Smooth muscle cell (in vitro differentiated cells): ENCODE results near the gene CNNM4. TPM values are rescaled to one million over a fixed set of nuclear protein-coding genes. Genes with fewer than 3 reads are reported as not detected.

Source experiments
- DNase-seq: peaks from one replicate; lab custom pipeline; 2025; ENCODE audit not compliant: unreplicated experiment; lab: John Stamatoyannopoulos, UW
- H2AFZ ChIP-seq: fragments of 200-600 bp; sonication (generic); 2 replicates; pipeline ENCODE4 v1.6.0; 2016; ENCODE audit warnings: antibody characterized with exemption, low read depth, mild to moderate bottlenecking
- H3F3A ChIP-seq: fragments of 200-600 bp; sonication (generic); 2 replicates; pipeline ENCODE4 v1.6.0; 2017; ENCODE audit warnings: antibody characterized with exemption, low read depth
- H3K27ac ChIP-seq: fragments of 200-600 bp; sonication (generic); 2 replicates; pipeline ENCODE4 v1.5.1; 2016; ENCODE audit warnings: low read depth, mild to moderate bottlenecking
- H3K27me3 ChIP-seq: fragments of 200-600 bp; sonication (generic); 2 replicates; pipeline ENCODE4 v1.6.1; 2016; ENCODE audit warnings: low read depth, mild to moderate bottlenecking
- H3K36me3 ChIP-seq: fragments of 200-600 bp; sonication (generic); 2 replicates; pipeline ENCODE4 v1.5.1; 2016; ENCODE audit warnings: low read depth
- H3K4me1 ChIP-seq: fragments of 200-600 bp; sonication (generic); 2 replicates; pipeline ENCODE4 v1.5.1; 2016; ENCODE audit warnings: low read depth
- H3K4me2 ChIP-seq: fragments of 200-600 bp; sonication (generic); 2 replicates; pipeline ENCODE4 v1.6.0; 2016; ENCODE audit warnings: mild to moderate bottlenecking
- H3K4me3 ChIP-seq: fragments of 200-600 bp; sonication (generic); 2 replicates; pipeline ENCODE4 v1.5.1; 2016; ENCODE audit warnings: mild to moderate bottlenecking
- H3K79me2 ChIP-seq: fragments of 200-600 bp; sonication (generic); 2 replicates; pipeline ENCODE4 v1.6.0; 2016; ENCODE audit warnings: low read depth, mild to moderate bottlenecking
- H3K9ac ChIP-seq: fragments of 200-600 bp; sonication (generic); 2 replicates; pipeline ENCODE4 v1.6.0; 2016; ENCODE audit warnings: low read depth
- H3K9me3 ChIP-seq: fragments of 200-600 bp; sonication (generic); replicated peaks from 2 replicates; pipeline ENCODE4 v1.5.1; 2016; ENCODE audit warnings: low read depth
- H4K20me1 ChIP-seq: fragments of 200-600 bp; sonication (generic); 2 replicates; pipeline ENCODE4 v1.6.0; 2016; ENCODE audit warnings: low read depth
- WGBS: methylation state at CpG from one replicate; pipeline ENCODE4 v1.1.7; 2016; ENCODE audit warnings: low lambda C conversion rate; 5-methylcytosine and 5-hydroxymethylcytosine counted together
- polyA plus RNA-seq: library from polyadenylated mRNA; unstranded; fragments of >200 nt; fragmentation: Nextera tagmentation; extraction: Ambion mirVana; gene quantifications from 2 replicates; pipeline ENCODE4 v1.2.1, GENCODE V29; 2016
- total RNA-seq: library from RNA; depleted of rRNA; stranded (reverse); fragments of >200 nt; gene quantifications from 2 replicates; pipeline ENCODE4 v1.2.3, GENCODE V29; 2014
- TF ChIP-seq, protein P1 (sequence below): fragments of 200-600 bp; sonication (generic); IDR thresholded peaks from 2 replicates; pipeline ENCODE4 v1.5.1; 2017; ENCODE audit warnings: borderline replicate concordance, mild to moderate bottlenecking, antibody characterized with exemption; ENCODE audit not compliant: insufficient read depth, poor library complexity, severe bottlenecking

Gene CNNM4
- total and polyA plus RNA-seq, 2 experiments from 2014 or later: 7.2 to 10.1 TPM

DNA sequence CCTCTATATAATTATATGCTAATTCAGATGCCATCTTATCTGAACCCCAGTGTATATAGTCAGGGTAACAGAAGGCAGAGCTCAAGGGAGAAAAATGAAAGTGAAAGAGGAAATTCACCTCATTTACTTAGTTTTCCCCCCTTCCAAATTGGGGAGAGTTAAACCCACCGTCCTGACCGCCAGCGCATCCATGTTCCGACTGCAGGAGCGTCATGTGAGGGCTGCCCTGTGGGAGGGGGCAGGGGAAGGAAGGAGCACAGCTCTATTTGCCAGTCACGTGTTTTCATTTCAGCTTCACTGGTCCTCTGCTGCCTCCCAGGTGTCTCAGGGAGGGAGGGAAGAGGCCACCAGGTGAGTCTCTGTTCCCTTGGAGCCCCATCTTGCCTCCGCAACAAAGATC is 13.2 kb downstream of the CNNM4 start:
- Histone ChIP-seq H4K20me1 (peaks cover 12% of the 10 kb centered on the region), H3K9ac (no peak overlapping the region), H3K79me2 (peaks cover 3% of the 10 kb centered on the region), H3F3A (no peaks in the 10 kb centered on the region), H3K4me1 (no peaks in the 10 kb centered on the region), H3K27ac (no peak overlapping the region), H3K4me3 (no peak overlapping the region), H2AFZ (no peak overlapping the region), H3K9me3 (no peaks in the 10 kb centered on the region), H3K36me3 (no peaks in the 10 kb centered on the region), H3K4me2 (no peak overlapping the region), H3K27me3 (no peaks in the 10 kb centered on the region)
- no peak for DNase-seq
- 89% methylated on average over 7 of the region's 7 CpGs for WGBS
- TF ChIP-seq, protein P1, sequence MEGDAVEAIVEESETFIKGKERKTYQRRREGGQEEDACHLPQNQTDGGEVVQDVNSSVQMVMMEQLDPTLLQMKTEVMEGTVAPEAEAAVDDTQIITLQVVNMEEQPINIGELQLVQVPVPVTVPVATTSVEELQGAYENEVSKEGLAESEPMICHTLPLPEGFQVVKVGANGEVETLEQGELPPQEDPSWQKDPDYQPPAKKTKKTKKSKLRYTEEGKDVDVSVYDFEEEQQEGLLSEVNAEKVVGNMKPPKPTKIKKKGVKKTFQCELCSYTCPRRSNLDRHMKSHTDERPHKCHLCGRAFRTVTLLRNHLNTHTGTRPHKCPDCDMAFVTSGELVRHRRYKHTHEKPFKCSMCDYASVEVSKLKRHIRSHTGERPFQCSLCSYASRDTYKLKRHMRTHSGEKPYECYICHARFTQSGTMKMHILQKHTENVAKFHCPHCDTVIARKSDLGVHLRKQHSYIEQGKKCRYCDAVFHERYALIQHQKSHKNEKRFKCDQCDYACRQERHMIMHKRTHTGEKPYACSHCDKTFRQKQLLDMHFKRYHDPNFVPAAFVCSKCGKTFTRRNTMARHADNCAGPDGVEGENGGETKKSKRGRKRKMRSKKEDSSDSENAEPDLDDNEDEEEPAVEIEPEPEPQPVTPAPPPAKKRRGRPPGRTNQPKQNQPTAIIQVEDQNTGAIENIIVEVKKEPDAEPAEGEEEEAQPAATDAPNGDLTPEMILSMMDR: no peak

DNA sequence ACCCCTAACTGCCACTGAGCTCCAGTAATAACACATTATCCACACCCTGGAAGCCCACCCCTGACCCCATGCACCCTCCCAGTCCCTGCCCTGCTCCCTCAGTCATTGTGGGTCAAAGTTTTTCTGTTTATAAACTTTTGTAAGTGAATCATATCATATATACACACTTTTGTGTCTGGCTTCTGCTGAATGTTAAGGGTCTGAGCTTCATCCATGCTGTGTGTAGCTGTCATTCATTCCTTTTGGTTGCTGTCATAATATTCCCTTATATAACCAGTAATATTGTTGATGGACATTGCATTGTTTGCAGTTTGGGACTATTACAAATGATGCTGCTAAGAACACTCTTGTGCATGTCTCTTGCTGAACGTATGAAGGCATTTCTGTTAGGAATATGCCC is 14.5 kb downstream of the CNNM4 start:
- H3K9me3 ChIP-seq: no peaks in the 10 kb centered on the region

DNA sequence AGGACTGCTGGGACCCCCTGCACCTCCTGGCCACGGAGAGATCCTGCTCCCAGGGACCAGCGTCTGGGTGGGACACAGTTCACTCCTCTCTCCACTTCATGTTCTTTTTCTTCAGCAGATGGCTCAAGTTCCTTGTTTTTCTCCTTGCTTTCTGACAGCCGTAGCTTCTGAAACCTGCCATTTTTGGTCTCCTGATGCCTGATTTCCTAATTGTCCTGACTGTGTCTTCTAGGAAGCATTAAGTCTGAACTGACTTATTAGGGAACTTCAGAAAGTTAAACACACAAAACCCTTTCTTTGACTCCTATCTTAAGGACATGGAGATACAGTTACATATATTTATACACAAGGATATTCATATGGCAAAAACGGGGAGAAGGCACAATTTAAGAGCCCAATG is 22.7 kb downstream of the CNNM4 start:
- 93% methylated on average over 4 of the region's 4 CpGs for WGBS
- Histone ChIP-seq H3K9ac (no peak overlapping the region), H3K9me3 (no peaks in the 10 kb centered on the region), H3F3A (peaks cover 4% of the 10 kb centered on the region), H3K27ac (no peak overlapping the region), H3K36me3 (no peaks in the 10 kb centered on the region), H4K20me1 (peaks cover 21% of the 10 kb centered on the region), H3K4me1 (peaks cover 7% of the 10 kb centered on the region), H3K27me3 (no peaks in the 10 kb centered on the region), H3K4me3 (no peak overlapping the region), H3K79me2 (no peaks in the 10 kb centered on the region), H3K4me2 (no peak overlapping the region), H2AFZ (no peak overlapping the region)
- no peak for DNase-seq
- TF ChIP-seq, protein P1: no peak

More for the DNA sequence above, 14.5 kb downstream of the CNNM4 start:
- H2AFZ ChIP-seq: no peak overlapping the region
- H3K27me3 ChIP-seq: no peaks in the 10 kb centered on the region
- TF ChIP-seq, protein P1: no peak
- no peak overlapping the region for H3K9ac ChIP-seq
- no peaks in the 10 kb centered on the region for H3F3A ChIP-seq
- no peak overlapping the region for H3K27ac ChIP-seq
- DNase-seq: no peak
- H3K4me1 ChIP-seq: no peaks in the 10 kb centered on the region
- 52% methylated on average over 1 of the region's 1 CpG for WGBS
- no peaks in the 10 kb centered on the region for H3K36me3 ChIP-seq
- no peak overlapping the region for H3K4me2 ChIP-seq
- H3K79me2 ChIP-seq: peaks cover 3% of the 10 kb centered on the region
- H4K20me1 ChIP-seq: peaks cover 5% of the 10 kb centered on the region
- no peak overlapping the region for H3K4me3 ChIP-seq

DNA sequence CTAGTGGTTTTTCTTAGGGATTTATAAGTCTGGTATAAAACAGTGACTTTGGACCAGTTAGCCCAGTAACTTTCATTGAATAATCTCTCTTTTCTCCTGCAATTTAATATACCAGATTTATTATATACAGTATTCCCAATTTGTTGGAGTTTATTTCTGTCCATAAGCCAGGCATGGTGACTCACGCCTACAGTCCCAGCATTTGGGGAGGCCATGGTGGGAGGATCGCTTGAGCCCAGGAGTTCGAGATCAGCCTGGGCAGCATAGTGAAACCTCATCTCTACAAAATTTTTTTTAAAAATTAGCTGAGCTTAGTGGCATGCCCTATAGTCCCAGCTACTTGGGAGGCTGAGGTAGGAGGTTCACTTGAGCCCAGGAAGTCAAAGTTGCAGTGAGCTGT is 26.7 kb downstream of the CNNM4 start:
- WGBS: 91% methylated on average over 3 of the region's 3 CpGs
- Histone ChIP-seq H3K36me3 (no peaks in the 10 kb centered on the region), H3K27me3 (no peaks in the 10 kb centered on the region), H3K9me3 (no peaks in the 10 kb centered on the region), H2AFZ (no peak overlapping the region), H4K20me1 (peaks cover 31% of the 10 kb centered on the region), H3K9ac (no peak overlapping the region), H3K4me2 (peak overlapping the region; percentile 61), H3K4me3 (no peak overlapping the region), H3K27ac (peak overlapping the region; percentile 47), H3F3A (peaks cover 4% of the 10 kb centered on the region), H3K4me1 (peaks cover 7% of the 10 kb centered on the region), H3K79me2 (no peaks in the 10 kb centered on the region)
- TF ChIP-seq, protein P1: no peak
- no peak for DNase-seq
